GM20431 (cell line): ENCODE measurements around the gene CHMP1A.
"Not testable (repeated sequence)": the region's sequence is repeated elsewhere in the genome, so short reads cannot be mapped to it uniquely, and the experiment has no call there.

Source experiments
- in situ Hi-C: fragments of 300-500 bp; cut with MseI, MboI; formaldehyde crosslinking; loops from one replicate; pipeline ENCODE4 v1.15.0; 2020; ENCODE audit warnings: low sequenced_read_pairs; ENCODE audit not compliant: unreplicated experiment

Gene CHMP1A

DNA sequence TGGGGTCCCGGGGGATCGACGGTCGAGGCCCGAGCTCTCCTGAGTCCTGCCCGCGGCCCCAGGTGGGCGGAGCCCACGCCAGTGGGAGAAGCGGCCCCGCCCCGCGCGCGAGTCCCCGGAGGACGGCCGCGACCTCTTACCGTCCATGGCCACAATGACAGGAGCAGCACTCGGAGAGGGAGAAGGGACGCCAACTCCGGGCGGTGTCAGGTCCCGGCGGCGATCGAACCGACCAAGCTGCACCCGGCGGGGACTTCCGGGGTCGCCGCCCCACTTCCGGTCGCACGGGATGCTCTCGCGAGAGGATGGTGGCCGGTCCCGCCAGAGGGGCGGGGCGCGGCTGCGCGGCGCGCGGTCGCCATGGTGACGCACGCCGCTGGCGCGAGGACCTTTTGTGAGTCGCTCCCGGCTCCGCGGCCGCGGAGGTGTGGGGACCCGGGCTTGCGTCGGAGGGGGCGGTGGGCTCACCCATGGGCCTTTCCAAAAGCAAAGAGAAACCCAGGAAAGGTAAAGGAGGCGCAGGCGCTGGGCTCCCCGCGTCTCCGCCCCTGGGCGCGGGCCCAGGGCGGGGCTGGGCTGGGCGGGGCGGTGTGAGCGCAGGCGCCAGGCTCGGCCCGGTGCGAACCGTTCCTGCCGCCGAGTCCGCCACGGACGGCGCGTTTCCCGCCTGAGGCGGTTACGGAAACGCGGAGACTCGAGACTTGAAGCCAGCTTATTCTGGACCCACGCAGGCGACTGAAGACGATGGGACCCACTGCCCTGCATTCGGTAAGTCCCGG is at the start of gene CHMP1A, which contains the start of gene SPATA33:
Gene CHMP1A, minus strand, starts transcription at position 267 of the 779 bp plus-strand sequence. Its CDS starts 120 bp downstream, at position 147.
Gene SPATA33, plus strand, starts transcription at position 395 of the 779 bp plus-strand sequence. Its CDS starts 76 bp downstream, at position 471.
- in situ Hi-C loops: no loop called here

DNA sequence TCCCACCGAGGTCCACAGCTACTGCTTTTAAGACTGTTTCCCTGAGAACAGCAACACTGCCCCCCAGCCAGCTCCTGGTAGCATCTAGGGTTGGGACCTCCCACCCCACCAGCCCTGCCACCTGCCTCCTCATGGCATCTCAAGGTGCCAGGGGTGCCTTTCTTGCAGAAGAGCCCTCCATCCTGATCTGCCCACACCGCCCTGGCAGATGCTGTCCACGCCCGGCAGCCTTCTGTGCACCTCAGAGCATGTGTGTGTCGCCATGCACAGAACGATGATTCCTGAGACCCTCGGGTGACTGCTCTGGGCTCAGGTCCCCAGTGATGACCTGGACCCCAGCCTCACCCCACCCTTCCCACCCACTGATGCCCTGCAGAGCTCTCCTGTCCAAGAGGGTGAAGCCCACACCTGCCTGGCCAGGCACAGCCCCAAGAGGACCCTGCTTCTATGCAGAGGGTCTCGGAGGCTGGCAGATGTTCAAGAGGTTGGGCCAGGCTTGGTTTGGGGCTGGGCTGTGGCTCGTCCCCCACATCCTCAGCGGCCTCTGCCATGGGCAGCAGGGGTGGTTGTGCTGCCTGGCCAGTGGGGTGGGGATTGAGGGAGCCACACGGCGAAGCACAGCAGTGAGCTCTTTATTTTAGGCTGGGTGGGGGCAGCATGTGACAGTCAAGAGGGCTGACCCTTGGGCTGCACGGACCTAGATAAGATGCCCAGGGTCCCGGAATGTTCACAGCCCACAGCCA is 49.2 kb upstream of the CHMP1A start:
- in situ Hi-C loops: no loop called here

DNA sequence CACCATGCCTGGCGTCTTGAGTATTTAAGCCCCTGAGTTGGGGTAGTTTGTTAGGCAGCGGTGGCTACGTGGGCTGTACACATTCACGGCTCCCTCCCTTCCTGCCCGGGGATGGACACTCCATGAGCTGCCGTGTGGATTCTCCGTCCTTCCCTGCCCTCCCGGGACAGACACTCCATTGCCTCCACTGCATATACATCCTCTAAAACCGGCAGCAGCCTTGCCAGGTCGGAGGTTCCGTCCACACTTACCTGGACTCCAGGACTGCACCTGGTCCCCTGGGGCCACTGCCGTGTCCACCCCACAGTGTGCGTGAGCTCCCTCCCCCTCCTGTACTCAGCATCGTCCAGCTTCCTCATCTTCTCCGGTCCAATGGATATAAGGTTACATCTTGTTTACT is 47.5 kb upstream of the CHMP1A start:
- in situ Hi-C loops: no loop called here

DNA sequence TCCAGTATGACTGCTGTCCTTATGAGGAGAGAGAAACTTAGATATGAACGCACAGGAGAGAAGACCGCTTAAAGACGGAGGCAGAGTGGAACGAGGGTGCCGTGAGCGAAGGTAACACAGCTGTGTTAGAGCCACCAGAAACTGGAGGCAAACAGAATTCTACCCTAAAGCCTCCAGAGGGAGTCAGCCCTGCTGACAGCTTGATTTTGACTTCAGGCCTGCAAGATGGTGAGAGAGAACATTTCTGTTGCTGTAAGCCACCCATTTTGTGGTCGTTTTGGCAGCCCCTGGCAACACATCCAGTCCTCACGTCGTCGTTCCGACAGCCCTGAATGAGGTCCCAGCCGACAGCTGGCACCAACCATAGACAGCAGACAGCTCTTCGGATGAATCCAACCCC is 46.8 kb upstream of the CHMP1A start:
- in situ Hi-C loops: no loop called here

DNA sequence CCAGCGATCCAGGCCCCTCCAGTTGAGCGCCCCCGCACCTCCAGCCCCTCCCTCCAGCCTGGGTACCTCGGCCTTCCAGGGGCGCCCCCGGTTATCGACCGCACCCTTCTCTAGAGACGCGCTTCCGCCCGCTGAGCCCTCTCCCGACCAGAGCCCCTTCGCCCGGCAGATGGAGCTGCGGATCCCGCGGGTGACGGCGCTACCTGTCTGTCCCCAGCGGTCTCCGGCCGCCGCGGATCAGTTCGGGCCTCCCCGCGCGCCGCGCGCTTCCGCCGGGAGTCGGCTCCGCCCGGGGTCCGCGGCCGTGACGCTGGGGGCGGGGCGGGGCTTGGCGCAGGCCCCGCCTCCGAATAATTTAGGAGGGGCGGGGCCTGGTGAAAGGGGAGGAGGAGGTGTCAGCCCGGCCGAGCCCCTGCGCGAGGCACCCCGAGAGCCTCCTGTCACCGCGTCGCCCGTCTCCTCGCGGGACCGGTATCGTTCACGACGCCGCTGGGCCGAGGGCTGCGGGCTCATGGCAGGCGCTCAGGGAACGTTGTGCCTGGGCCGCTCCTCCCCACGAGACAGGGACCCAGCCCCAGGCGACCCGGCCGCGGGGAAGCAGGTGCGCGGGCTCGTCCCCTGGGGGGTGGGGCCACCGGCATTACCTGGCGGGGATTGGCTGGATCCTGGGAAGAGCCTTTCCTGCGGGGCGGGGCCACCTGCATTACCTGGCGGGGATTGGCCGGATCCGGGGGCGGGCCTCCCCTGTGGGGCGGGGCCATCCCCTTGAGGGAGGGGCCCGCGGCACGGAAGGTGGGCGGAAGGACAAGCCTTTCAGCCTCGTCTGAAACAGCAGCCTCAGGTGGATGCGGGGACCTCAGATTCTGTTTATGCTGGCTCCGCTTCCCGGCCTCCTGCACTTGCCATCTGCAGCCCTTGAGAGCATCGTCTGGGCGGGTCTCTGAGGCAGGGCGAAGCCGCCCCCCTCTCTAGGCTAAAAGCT is 44.2 kb upstream of the CHMP1A start, which contains the start of gene SPATA2L:
Gene SPATA2L, minus strand, starts transcription at position 281 of the 982 bp plus-strand sequence. CDS start 473 bp downstream, outside the sequence.
- in situ Hi-C loops: no loop called here

DNA sequence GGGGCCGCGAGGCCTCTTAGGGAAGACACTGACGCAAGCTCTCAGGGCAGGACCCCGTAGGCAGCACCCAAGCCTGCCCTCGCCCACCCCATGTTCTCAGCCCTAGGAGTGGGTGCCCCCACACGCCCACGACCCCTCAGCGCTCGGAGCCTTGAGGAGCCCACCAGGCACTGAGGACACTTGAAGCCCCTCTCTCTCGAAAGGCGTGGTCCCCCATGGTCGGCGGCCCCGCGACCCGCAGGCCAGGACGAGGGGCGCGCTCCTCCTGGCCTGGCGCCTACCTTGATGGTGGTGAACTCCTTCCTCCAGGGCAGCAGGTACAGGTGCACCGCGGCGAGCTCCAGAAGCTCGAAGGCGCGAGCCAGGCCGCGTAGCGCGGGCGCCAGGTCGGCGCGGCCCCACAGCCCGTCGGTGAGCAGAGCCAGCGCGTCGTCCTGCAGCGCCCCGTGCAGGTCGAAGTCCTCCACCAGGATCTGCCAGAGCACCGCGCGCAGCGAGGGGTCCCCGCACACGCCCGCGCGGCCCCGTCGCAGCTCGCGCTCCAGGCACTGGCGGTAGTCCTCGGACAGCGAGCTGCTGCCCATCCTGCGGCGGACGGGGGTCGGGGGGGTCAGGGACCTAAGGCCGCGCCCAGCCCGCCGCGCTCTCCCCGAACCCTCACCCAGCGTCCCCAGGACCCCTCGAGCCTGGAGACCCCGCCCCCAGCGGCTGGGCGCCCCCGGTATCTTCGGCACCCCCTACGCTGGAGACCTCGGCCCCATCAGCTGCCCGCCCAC is 43.3 kb upstream of the CHMP1A start:
- in situ Hi-C loops: no loop called here

DNA sequence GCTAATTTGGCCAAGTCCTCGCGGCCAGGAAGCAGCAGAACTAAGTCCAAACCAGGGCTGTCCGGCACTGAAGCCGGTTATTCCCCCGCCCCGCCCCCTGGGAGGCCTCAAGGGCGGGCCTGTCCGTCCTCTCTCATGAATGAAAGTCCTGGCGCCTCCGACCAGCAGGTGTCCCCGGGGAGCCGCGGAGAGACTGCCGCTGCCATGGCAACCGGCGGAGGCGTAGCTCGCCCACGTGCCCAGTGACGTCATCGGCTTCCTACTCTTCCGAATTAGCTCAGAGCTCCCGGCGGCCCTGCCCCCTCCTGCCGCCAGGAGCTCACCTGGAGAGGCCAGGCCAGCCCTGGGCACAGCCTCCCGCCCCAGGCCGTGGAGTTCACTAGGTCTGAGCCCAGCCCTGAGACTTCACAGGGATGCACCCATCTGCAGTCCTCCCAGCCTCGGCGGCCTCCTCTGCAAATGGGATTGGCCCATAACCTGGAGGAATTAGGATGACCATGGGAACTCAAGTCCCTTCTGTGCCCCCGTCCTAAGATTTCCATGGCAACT is 42.7 kb upstream of the CHMP1A start:
- in situ Hi-C loops: no loop called here

DNA sequence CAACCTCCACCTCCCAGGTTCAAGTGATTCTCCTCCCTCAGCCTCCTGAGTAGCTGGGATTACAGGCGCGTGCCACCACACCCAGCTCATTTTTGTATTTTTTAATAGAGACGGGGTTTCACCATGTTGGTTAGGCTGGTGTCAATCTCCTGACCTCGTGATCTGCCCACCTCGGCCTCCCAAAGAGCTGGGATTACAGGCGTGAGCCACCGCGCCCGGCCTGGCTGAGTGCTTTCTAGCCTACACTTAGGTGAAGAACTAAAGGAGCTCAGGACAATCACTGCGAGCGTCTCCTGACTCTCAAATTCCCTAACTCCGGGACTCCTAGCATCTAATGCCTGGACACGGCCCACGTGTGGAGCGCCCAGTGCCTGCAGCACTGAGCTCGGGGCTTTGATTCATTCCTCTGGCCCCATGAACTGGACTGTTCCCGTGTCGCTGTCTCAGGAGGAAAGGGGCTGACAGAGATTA is 42.2 kb upstream of the CHMP1A start:
- in situ Hi-C loops: not testable (repeated sequence)

DNA sequence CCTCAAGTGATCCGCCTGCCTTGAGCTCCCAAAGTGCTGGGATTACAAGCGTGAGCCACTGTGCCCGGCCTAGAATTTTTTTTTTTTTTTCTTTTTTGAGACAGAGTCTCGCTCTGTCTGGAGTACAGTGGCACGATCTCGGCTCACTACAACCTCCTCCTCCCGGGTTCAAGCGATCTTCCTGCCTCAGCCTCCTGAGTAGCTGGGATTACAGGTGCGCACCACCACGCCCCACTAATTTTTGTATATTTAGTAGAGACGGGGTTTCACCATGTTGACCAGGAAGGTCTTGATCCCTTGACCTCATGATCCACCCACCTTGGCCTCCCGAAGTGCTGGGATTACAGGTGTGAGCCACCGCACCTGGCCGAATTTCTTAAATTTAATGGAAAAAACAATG is 41.2 kb upstream of the CHMP1A start:
- in situ Hi-C loops: not testable (repeated sequence)

DNA sequence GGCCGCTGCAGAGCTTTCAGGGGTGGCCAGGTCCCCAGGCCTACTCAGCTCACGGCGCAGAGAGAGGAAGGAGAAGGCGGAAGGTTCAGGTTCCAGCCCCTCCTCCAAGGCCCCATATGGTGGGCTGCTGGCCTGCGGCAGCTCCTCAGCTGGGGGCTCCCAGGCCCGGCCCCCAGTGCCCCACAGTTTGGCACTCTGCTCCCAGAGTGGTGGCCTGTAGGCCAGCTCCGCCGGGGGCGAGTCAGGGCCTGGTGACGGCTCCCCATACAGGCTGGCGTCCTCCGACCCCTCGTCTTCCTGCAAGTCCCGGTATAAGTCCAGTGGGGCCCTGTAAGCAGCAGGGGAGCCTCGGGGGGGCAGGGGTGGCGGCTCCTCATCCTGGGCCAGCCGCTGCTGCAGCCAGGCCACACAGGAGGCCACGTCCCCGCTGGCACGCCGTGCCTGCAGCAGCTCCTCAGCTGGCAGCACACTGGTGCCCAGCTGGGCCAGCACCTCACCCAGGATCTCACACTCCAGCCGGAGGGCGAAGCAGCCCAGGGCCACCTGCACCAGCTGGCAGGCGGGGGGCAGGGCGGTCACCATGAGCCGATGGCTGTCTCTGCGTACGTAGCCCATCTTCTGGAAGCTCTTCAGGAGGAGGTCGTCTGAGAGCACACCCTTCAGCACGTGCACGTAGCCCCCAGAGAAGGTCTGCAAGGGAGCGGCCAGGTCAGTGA is 40.3 kb upstream of the CHMP1A start:
- in situ Hi-C loops: no loop called here

DNA sequence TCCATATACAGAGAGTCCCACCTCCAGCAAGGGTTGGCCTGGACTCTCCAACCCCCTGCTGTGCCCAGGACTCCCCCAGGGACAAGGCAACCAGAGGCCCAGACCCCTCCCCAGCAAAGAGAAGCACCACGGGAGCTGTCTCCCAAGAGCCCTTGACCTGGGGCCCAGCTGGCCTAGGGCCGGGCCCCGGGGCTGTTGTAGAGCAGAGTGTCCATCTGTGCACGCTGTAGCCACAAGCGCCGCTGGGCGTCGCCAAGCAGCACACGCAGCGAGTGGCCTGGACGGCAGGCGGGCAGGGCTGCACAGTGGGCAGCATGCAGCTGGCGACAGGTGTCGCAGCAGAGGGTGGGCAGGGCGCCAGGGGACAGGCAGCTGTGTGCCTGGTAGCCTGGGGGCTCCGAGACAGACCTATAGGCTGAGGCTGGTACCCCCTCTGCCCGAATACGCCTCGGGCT is 39.7 kb upstream of the CHMP1A start:
- in situ Hi-C loops: no loop called here

DNA sequence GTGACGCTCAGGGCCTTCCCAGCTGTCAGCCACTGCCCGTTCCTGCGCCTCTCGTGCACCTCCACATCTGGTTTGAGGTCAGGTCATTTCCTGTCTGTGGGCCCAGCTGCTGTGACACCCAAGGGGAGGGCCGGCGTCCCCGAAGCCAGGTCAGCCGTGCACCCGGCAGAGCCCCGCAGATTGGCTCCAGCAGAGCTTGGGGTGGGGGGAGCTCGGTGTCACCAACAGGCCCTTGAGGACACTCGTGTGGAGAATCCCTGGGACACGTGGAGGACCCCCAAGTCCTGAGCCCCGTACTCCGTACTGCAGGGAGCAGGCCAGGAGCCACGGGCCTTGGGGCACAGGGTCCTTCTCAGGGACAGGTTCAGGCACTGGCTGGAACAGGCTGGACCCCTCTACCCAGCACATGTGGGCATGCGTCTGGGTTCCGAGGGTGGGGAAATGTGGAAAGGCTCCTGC is 39.2 kb upstream of the CHMP1A start:
- in situ Hi-C loops: no loop called here

DNA sequence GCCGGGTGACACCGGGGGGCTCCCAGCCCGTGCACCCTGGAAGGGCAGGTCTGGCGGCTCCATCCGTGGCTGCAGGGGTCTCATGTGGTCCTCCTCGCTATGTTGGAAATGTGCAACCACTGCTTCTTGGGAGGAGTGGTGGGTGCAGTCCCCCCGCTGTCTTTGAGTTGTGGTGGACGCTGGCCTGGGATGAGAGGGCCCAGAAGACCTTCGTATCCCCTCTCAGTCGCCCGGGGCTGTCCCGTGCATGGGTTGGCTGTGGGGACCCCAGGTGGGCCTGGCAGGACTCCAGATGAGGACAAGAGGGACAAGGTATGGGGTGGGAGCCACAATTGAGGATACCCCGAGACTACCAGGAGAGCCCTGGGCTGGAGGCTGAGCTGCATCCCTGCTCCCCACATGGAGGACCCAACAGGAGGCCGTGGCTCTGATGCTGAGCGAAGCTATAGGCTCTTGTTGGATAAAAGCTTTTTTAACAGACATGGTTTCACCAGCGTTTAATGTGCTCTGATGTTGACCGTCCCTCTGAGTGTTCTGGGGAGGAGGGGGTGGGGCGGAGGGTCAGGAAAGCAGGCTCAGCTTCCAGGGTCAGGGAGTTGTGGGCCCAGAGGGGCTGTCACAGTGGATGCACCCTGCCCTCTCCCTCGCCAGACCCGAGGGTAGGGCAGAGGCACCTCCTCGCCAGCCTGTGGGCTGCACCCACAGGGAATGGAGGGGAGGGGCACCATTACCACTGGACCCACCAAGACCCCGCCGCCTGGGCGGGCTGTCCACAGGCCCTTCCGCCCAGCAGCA is 38.6 kb upstream of the CHMP1A start:
- in situ Hi-C loops: no loop called here

DNA sequence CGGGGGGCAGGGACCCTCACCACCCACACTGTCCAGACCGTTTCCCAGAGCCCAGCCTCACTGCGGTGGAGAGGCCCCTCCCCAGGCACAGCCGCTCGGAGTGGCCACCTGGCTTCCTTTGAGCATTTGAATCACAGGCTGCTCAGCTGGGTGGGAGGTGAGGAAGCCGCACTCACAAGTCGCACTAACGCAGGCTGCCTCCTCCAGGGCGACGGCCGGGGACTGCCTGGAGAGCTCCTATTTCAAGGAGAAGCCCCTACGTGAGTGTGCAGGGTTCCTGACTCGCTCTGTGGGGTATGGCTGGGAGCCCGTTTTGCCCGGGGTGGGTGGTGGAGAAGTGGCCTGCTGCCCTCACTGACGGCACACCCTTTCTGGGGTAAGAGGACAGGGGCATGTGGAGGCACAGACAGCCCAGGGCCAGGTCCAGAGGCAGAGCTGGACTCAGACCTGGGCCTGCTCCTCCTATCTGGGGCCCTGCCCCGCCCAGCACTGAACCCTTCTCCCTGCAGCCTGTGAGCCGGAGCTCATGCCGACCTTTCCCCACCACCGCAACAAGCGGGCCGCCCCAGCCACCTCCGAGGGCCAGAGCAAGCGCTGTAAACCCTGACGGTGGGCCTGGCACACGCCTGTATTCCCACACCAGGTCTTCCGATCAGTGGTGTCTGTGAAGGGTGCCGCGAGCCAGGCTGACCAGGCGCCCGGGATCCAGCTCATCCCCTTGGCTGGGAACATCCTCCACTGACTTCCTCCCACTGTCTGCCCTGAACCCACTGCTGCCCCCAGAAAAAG is 37.8 kb upstream of the CHMP1A start:
- in situ Hi-C loops: no loop called here

DNA sequence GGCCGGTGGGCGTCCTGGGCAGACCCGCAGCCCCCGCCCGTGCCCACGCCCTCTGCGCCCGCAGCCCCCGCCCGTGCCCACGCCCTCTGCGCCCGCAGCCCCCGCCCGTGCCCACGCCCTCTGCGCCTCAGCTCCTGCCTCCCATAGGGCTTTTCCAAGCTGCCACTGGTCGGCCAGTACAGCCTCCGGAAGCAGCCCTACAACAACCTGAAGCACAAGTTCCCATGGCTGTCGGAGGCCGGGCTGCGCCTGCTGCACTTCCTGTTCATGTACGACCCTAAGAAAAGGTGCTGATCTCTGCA is 37.2 kb upstream of the CHMP1A start:
- in situ Hi-C loops: not testable (repeated sequence)

DNA sequence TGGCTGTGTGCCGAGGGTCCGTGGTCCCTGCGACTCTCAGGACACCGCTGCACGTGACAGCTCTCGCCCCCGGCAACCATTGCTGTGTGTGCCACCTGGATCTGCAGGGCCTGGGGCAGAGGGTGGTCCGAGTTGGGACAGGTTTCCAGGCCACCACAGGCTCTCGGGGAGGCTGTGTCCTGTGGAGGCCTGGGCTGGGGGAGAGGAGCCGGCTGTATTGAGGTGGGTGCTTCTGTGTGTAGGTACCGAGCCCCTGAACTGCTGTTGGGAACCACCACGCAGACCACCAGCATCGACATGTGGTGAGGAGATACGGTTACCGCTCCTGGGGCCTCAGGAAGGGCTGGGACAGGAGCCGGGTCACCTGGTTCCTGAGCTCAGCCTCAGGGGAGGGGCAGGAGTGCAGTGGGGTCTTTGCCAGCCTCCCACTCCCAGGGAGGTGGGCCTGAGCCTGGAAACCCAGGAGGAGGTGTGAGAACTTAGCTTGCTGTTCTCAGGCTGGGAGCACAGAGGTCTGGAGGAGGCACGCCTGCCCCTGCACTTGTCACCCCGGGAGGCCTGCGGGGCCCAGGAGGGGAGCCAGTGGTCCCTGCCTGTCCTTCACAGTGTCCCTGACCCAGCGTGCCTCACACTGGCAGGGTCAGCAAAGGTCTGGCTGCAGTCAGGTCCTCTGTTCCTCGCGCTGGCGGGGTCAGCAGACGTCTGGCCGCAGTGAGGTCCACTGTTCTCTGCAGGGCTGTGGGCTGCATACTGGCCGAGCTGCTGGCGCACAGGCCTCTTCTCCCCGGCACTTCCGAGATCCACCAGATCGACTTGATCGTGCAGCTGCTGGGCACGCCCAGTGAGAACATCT is 36.6 kb upstream of the CHMP1A start:
- in situ Hi-C loops: no loop called here
